GM18517 (cell line): Measurements from ENCODE around the gene TBC1D22B.
"Not testable (repeated sequence)": the region's sequence is repeated elsewhere in the genome, so short reads cannot be mapped to it uniquely, and the experiment has no call there.

ENCODE experiments used
- ATAC-seq: cut with Tn5 transposase; IDR thresholded peaks from one replicate; pipeline ENCODE4 v1.9.1; 2021; ENCODE audit warnings: mild to moderate bottlenecking, moderate library complexity; ENCODE audit not compliant: unreplicated experiment

Gene TBC1D22B

GRCh38 chr6:37299990-37300389 is 42.4 kb downstream of the TBC1D22B start:
- ATAC-seq: no peak

- ATAC-seq: no peak
These were observed 44.6 kb downstream of the TBC1D22B start for GRCh38 chr6:37302086-37302686.

GRCh38 chr6:37303091-37303660 is 45.6 kb downstream of the TBC1D22B start:
- ATAC-seq: no peak

GRCh38 chr6:37303891-37304503 is 46.4 kb downstream of the TBC1D22B start:
- no peak for ATAC-seq

GRCh38 chr6:37304766-37305165 is 47.2 kb downstream of the TBC1D22B start:
- ATAC-seq: no peak

DNA sequence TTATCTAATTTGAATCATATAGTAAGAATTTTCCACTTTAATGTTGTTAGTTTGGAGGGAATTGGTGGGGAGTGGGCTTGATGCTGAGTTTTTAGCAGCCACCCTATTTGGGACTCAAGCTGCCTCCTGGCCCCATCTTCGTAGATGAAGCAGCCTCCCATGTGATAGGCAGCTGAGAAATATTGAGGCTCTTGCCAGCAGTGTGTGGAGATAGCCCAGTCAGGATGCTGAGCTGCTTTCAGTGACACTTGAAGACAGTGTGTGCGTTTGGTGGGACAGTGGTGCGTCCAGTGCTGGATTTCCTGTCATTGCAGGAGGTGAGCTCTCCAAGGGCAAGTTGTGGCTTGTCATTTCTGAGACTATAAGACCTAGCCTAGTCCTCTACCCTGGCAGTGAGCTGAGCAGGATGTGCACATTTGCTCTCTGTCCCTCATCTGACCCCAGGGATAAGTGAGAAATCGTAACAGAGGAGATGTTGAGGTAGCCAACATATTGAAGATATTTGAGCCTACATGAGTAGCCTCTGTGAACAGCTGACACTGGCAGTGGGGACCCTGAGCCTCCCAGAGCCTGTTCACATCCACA is 48.4 kb downstream of the TBC1D22B start:
- ATAC-seq: no peak

DNA sequence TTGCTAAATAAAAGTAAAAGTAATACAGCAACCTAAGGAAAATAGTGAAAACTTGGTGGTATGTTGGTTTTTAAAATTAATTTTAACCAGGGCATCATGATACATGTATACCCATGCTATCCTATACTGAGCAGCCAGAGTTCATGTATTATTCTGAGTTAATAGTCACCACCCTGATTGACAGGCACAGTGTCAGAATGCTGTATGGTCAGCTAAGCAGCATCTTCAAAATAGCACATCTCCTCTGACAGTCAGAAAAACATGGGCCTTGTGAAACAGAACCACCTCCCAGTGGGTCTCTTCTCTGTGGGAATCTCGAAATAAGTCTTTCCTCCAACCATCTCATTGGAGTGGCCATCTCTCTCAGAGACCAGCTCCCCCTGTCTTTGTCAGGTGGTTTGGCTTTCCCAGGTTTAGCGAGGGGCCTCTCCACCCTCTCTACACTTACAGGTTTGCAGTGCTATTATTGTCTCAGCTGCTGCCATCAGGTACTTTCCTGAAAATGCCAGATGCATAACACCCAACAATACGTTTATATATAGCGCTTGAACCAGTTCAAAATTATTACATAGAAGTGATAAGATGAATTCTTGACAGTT is 49.2 kb downstream of the TBC1D22B start:
- no peak for ATAC-seq

GRCh38 chr6:37307484-37307883 is 49.9 kb downstream of the TBC1D22B start:
- ATAC-seq: not testable (repeated sequence)

DNA sequence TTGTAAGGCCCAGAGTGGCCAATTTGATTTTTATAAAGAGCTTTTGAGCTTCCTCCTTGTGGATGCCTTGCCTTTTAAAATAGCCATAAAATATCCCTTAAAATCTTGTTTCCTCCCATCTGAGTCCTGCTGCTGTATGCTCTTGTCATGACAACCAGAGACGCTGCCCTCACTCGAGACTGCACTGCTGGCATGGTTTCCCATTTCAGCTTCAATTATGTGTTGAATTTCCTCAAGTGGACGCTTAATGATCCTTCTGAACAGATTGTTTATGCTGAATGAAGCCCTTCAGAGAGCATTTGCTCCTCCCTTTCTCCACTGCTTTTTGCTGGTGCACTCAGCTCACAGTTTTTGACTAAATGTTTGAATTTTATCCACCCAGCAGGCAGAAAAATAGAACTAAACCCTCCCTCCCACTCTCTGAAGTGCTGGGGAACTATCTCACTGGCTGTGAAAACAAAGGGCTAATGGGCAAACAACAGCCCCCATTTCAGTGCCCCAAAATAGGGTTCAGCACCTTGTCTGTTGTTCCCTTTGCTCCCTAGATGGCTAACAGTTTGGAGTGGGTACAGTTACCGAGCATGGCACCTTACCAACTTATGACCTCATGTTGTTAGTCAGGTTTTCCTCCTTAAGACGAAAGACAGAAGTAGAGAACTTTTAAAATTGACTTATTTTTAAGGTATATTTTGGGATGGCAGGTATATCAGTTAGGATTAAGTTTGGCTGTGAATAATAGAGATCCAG is 50.7 kb downstream of the TBC1D22B start:
- ATAC-seq: no peak

DNA sequence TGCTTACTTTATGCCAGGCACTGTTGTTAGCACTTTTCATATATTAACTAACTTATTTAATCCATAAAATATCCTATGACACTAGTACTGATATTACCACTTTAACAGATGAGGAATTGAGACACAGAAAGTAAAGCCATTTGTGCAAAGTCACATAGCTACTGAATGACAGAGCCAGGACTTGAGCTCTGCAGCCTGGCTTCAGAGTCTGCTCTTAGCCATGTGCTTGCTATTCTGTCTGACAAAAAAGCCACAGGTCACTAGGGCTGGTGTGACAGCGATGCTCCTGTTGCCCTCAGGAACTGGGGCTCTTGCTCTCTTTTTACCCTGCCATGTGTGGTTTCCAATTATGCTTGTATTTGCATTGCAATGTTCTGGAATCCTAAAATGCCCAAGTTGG is 51.5 kb downstream of the TBC1D22B start:
- ATAC-seq: no peak

DNA sequence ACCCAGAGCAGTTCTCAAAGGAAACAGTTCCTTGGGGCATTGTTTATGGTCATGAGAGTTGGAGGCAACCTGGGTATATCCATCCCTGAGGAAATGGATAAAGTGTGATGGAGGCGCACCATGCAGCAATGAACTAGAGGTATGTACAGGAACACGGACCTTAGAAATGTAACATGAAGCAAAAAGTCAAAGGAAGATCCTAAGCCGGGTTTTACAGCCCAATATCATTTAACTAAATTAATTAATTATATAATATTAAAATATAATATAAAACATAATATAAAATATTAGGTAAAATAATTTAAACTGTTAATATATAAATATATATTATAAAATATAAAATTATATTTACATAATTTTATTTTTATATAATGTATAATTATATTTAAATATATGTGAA is 52.1 kb downstream of the TBC1D22B start:
- ATAC-seq: no peak

DNA sequence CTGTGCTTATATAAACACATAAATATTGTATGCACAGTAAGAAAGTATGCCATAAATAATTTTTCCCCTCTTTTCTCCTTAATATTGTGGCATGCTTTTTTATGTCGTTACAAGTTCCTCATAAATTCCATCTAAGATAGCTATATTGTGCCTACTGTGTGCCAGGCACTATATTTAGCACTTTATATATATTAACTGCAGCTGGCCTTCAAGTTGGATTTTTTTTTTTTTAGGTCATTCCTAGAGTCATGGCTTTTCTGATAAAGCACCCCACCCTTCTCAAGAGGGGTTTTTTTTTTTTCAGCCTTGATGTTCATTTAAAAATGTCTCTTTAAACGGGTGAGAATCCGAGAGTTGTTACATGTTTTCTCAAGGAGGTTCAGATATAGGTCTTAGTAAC is 53.4 kb downstream of the TBC1D22B start:
- no peak for ATAC-seq

DNA sequence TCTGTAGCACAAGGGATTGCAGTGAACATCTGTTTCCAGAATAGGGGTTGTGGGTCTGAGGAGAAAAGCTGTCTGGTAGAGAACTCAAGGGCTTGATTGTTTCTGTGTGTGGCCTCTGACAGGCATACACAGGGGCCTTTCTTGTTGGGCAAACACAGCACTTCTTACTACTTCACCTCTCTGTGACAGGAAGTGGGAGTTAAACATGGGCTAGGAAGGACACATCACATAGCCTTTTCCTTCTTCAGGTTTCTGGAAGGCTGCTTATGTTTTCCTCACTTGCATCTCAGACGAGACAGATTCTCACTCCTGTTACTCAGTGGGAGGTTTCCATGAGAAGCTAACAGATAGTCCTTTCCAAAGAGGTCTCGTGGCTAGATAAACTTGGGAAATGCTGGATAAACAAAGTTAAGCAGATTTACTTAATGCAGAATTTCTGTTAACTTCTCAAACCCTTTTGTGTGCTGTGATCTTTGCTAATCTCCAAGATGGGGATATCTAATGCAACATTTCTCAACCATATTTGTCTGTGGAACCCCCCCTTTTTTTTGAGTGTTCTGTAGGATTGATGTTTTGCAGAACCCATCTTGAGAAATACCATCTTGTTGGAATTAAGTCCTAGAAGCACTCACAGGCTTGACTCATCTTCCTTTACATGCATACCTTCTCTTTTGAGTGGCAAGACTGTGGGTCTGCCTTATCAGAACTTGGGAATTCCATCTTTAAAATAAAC is 54.3 kb downstream of the TBC1D22B start:
- ATAC-seq: no peak

- ATAC-seq: no peak
These were observed 56.3 kb downstream of the TBC1D22B start for GRCh38 chr6:37313723-37314486.

- ATAC-seq: no peak
These were observed 57.0 kb downstream of the TBC1D22B start for GRCh38 chr6:37314487-37315156.

DNA sequence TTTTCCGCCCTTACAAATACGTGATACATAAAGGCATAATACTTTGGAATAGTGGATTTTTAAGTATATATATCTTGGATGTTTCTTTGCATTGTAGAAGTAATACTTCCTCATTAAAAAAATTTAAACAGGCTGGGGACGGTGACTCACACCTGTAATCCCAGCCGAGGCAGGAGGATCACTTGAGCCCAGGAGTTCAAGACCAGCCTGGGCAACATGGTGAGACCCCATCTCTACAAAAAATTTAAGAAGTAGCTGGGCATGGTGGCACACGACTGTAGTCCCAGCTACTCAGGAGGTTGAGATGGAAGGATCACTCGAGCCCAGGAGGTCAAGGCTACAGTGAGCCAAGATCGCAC is 57.6 kb downstream of the TBC1D22B start:
- ATAC-seq: no peak

DNA sequence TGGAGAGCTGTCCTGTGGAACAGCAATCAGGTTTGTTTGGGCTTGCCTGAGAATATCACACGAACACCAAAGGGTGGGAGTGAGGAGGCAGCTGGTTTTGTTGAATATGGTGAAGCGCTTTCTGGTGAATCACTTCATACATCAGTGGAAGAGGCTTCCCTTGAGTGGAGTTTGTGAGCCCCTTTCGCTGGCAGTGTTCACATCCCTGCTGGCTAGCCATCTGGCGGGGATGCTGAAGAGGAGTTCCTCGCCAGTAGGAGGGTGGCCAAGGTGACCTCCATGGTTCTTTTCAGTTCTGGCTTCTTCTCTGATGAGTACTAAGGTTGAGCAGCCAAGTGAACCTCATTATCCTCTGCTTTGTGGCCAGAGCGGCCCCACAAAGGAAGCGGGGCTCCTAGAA is 58.5 kb downstream of the TBC1D22B start:
- ATAC-seq: no peak

DNA sequence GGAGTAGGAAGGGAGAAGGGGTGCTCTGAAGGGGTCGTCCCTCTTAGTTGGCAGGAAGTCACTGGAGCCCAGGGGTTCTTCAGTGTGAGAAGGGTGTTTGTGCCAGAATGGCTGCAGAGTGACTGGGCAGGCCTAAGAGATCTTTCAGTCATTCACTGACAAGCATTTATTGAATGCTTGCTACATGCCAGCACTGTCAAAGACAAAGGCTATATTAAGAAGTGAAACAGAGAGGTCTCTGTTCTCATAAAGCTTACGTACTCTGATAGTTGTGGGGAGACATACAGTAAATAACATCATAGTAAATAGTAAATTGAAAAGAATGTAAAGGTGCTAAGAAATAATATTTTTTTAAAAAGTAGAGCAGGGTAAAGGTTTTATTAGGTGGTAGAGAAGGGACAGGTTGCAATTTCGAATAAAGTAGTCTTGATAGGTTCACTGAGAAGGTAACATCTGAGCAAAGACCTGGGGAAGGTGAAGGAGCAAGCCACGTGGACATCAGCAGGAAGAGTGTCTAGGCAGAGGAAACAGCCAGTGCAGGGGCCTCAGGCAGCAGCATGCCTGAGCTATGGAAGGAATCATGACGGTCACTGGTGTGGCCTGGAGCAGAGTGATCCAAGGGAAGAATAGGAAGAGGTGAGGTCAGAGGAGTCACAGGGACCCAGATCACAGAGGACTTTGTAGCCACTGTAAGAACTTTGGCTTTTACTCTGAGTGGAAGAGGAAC is 59.9 kb downstream of the TBC1D22B start:
- no peak for ATAC-seq

GRCh38 chr6:37319156-37319555 is 61.6 kb downstream of the TBC1D22B start:
- ATAC-seq: no peak
